Measurements from ENCODE around the gene SP7.
A peak's percentile ranks its signal among the peaks of the same experiment; 100 is the strongest.
"Not testable (repeated sequence)": the region's sequence is repeated elsewhere in the genome, so short reads cannot be mapped to it uniquely, and the experiment has no call there.

SP7 gene

GRCh38 chr12:53300187-53300586 is 36.0 kb downstream of the SP7 start:
- TF ChIP-seq CTCF (IDR thresholded peaks at IDR 0.05; ENCODE audit: extremely low read depth, insufficient read depth, missing control alignments): no peak
- in situ Hi-C loops (cut with MboI; ENCODE audit: low pct_unique_long_range_greater_than_20kb, low sequenced_read_pairs, unreplicated experiment): no loop called here
- no peak for DNase-seq (ENCODE audit: low spot score)

- peak; percentile 26 for TF ChIP-seq CTCF (IDR thresholded peaks at IDR 0.05; ENCODE audit: extremely low read depth, insufficient read depth, missing control alignments)
- in situ Hi-C loops (cut with MboI; ENCODE audit: low pct_unique_long_range_greater_than_20kb, low sequenced_read_pairs, unreplicated experiment): no loop called here
- DNase-seq (ENCODE audit: low spot score): peak; percentile 86
Measured at GRCh38 chr12:53299454-53300180, 36.5 kb downstream of the SP7 start, which contains the start of gene MYG1. Gene MYG1 (plus strand): TSS chr12:53299695. CDS start chr12:53299738, 43 bp downstream.

- DNase-seq (ENCODE audit: low spot score): no peak
- in situ Hi-C loops (cut with MboI; ENCODE audit: low pct_unique_long_range_greater_than_20kb, low sequenced_read_pairs, unreplicated experiment): no loop called here
- no peak for TF ChIP-seq CTCF (IDR thresholded peaks at IDR 0.05; ENCODE audit: extremely low read depth, insufficient read depth, missing control alignments)
Measured at GRCh38 chr12:53299101-53299453, 37.1 kb downstream of the SP7 start.

GRCh38 chr12:53298164-53298563 is 38.0 kb downstream of the SP7 start:
- no peak for DNase-seq (ENCODE audit: low spot score)
- in situ Hi-C loops (cut with MboI; ENCODE audit: low pct_unique_long_range_greater_than_20kb, low sequenced_read_pairs, unreplicated experiment): no loop called here
- no peak for TF ChIP-seq CTCF (IDR thresholded peaks at IDR 0.05; ENCODE audit: extremely low read depth, insufficient read depth, missing control alignments)

- DNase-seq (ENCODE audit: low spot score); in situ Hi-C loops (cut with MboI; ENCODE audit: low pct_unique_long_range_greater_than_20kb, low sequenced_read_pairs, unreplicated experiment): not testable (repeated sequence)
Measured at GRCh38 chr12:53297106-53297505, 39.0 kb downstream of the SP7 start.

- in situ Hi-C loops (cut with MboI; ENCODE audit: low pct_unique_long_range_greater_than_20kb, low sequenced_read_pairs, unreplicated experiment): no loop called here
Measured at GRCh38 chr12:53295891-53296219, 40.3 kb downstream of the SP7 start.

More at GRCh38 chr12:53295891-53296219, 40.3 kb downstream of the SP7 start:
- no peak for TF ChIP-seq CTCF (IDR thresholded peaks at IDR 0.05; ENCODE audit: extremely low read depth, insufficient read depth, missing control alignments)
- DNase-seq (ENCODE audit: low spot score): no peak
